Heart right ventricle (tissue), 16 donors: ENCODE results near the gene TMEM191C. TPM values are rescaled to one million over a fixed set of nuclear protein-coding genes. Genes with fewer than 3 reads are reported as not detected.
A peak's percentile ranks its signal among the peaks of the same experiment; 100 is the strongest.
"Not testable (repeated sequence)": the region's sequence is repeated elsewhere in the genome, so short reads cannot be mapped to it uniquely, and the experiment has no call there.

ENCODE experiments used
- ATAC-seq, 8 donors: fragments of 200-7000 bp; cut with Tn5 transposase; one replicate each; pipeline ENCODE4 v1.9.1; 2020; ENCODE audit warnings: mild to moderate bottlenecking in 8 of 8, moderate library complexity in 8 of 8, moderate number of reproducible peaks in 1 of 8
- DNase-seq, 2 donors: peaks; one replicate each; pipeline ENCODE4 v3.0.0-alpha.2; 2020
- H3K27ac ChIP-seq, 10 donors: fragments of 200-600 bp; sonication (generic) in 2 of 10; one replicate each; pipeline versions ENCODE4 v1.5.0 to v1.8.0; 2020 to 2022; ENCODE audit warnings: mild to moderate bottlenecking in 3 of 10
- H3K27me3 ChIP-seq, 7 donors: fragments of 200-600 bp; one replicate each; pipeline ENCODE4 v1.8.0; 2021 to 2022; ENCODE audit warnings: mild to moderate bottlenecking in 2 of 7
- H3K36me3 ChIP-seq, 9 donors: fragments of 200-600 bp; sonication (generic) in 1 of 9; one replicate each; pipeline versions ENCODE4 v1.5.0 to v1.8.0; 2020 to 2022; ENCODE audit warnings: mild to moderate bottlenecking in 2 of 9
- H3K4me1 ChIP-seq, 9 donors: fragments of 200-600 bp; sonication (generic) in 1 of 9; one replicate each; pipeline versions ENCODE4 v1.5.0 to v1.8.0; 2020 to 2022; ENCODE audit warnings: mild to moderate bottlenecking in 4 of 9
- H3K4me3 ChIP-seq, 10 donors: fragments of 200-600 bp; sonication (generic) in 2 of 10; one replicate each; pipeline versions ENCODE4 v1.5.0 to v1.8.0; 2020 to 2022; ENCODE audit warnings: mild to moderate bottlenecking in 7 of 10, moderate library complexity in 2 of 10
- H3K9me3 ChIP-seq, 11 donors: fragments of 200-600 bp in 10 of 11; sonication (generic) in 2 of 11; one replicate each; pipeline versions ENCODE4 v1.5.0 to v1.8.0; 2013 to 2022; ENCODE audit warnings: mild to moderate bottlenecking in 2 of 11, control low read depth in 1 of 11, moderate library complexity in 1 of 11
- WGBS, 2 donors: extraction: QIAGEN DNeasy Blood & Tissue Kit; methylation state at CpG; one replicate each; pipeline ENCODE4 v1.1.7; 2013; ENCODE audit warnings: inconsistent platforms in 1 of 2; 5-methylcytosine and 5-hydroxymethylcytosine counted together
- intact Hi-C, 10 donors: fragments of 100-400 bp; cut with DNase I; formaldehyde crosslinking; loops; one replicate each; pipeline versions ENCODE4 v1.11.1 to v1.14.2; 2022
- long read RNA-seq, 3 donors: library from polyadenylated mRNA; unstranded; transcript quantifications; one replicate each; pipeline ENCODE4 v2.0.0, GENCODE V29; 2020 to 2021
- polyA plus RNA-seq, 2 donors: library from polyadenylated mRNA; stranded (reverse); fragments of 200-250 nt; gene quantifications; one replicate each; pipeline ENCODE4 v1.2.3, GENCODE V29; 2013
- total RNA-seq, 10 donors: library from RNA; stranded (reverse); fragmentation: NEBNext Ultra II Directional in 3 of 10; extraction: Animal tissue kit (Norgen Biotek cat#: 25700) in 3 of 10; gene quantifications; one replicate each; pipeline versions ENCODE4 v1.2.1 to v1.2.4, GENCODE V29; 2021 to 2023
- donor health status: Arrhythmogenic right ventricular cardiomyopathy.
- donor health status: ischemic (EF 13 %, LVEDD 7.1; RV severe dilation, severe dysfunction).
- donor health status: healthy with polysubstance abuse.
- donor health status: DM: no; HTN: yes; CAD: no.
- donor health status: DM: no; HTN: no; CAD: no.
- donor health status: ischemic (EF 25% LVEDD 6.9; RV normal size, moderate dysfunction).
- donor health status: ischemic (EF 25% LVEDD 5.7; RV mildly dilated, moderate dysfunction).
- donor health status: healthy.
- donor health status: DM: yes; HTN: yes; CAD: no.
- donor health status: Ischemic cardiomyopathy.
- donor health status: ischemic (EF 35%, LVEDD 5.7; RV mildly dilated, moderate dysfunction).
- donor health status: nonischemic (EF 11% LVEDD 7.7; RV severe dilation, severe dysfunction).
- donor health status: DM: yes; HTN: yes; CAD: no.
- donor health status: PGD.
- donor health status: ischemic (EF 29% LVEDD 5.4; RV normal size, mild dysfunction).
- donor health status: nonischemic (EF 23%, LVEDD 6.1; RV moderate dilation, normal function).

The TMEM191C gene
- total RNA-seq (1 to 10 TPM in 2 of 10 donors, under 1 TPM in 6, not detected in 2; 0.26 to 1.8 (median 0.85) TPM), polyA plus RNA-seq (1 to 10 TPM in 1 of 2 donors, under 1 TPM in 1; 0.70 to 1.1 TPM)
- long read RNA-seq, donor 1, partial matches to known transcripts: 1 of 1 reads
- long read RNA-seq, donor 1, other reads (novel, unspliced or antisense): 0 of 1 reads
- long read RNA-seq, donor 2: 0 reads
- long read RNA-seq, donor 3: 0 reads

- H3K9me3 ChIP-seq, H3K4me1 ChIP-seq, H3K36me3 ChIP-seq, intact Hi-C loops, H3K27me3 ChIP-seq, DNase-seq: not testable (repeated sequence)
- 0% methylated on average over 9 of the region's 74 CpGs; no CpG with 5 or more reads in 1 of the 2 donors for WGBS, 2 donors
- peak in 5 of 8 donors; percentile 41 to 63 (median 53) for ATAC-seq
- Histone ChIP-seq H3K27ac (peak within 1 kb of the TSS in 1 of 10 donors; percentile 20), H3K4me3 (peak within 1 kb of the TSS in 9 of 10 donors; percentile 25 to 52 (median 47))
Observed at GRCh38 chr22:21467337-21468193, at the start of gene TMEM191C. Gene TMEM191C (plus strand): TSS chr22:21467387. CDS start chr22:21467460, 73 bp downstream.

- H3K4me3 ChIP-seq: peak overlapping the region in 9 of 10 donors; percentile 40 to 56 (median 46)
- 0% methylated on average over 7 to 16 of the region's 33 CpGs for WGBS, 2 donors
- H3K27ac ChIP-seq, H3K9me3 ChIP-seq, H3K27me3 ChIP-seq, H3K4me1 ChIP-seq, H3K36me3 ChIP-seq, intact Hi-C loops: not testable (repeated sequence)
- DNase-seq (peak; percentile 23 to 44), ATAC-seq (peak in 5 of 8 donors; percentile 16 to 30 (median 22))
Observed at GRCh38 chr22:21417853-21418252, 49.3 kb upstream of the TMEM191C start.

GRCh38 chr22:21418974-21419638, 48.1 kb upstream of the TMEM191C start:
- H3K27me3 ChIP-seq, DNase-seq, H3K4me1 ChIP-seq, H3K4me3 ChIP-seq, H3K27ac ChIP-seq, ATAC-seq, H3K9me3 ChIP-seq, intact Hi-C loops, H3K36me3 ChIP-seq: not testable (repeated sequence)
- 79 to 81% methylated on average over 4 to 5 of the region's 15 CpGs for WGBS, 2 donors

- WGBS, 2 donors: 28 to 33% methylated on average over 3 to 5 of the region's 19 CpGs
Observed at GRCh38 chr22:21420180-21420763, 46.9 kb upstream of the TMEM191C start.

GRCh38 chr22:21424084-21424709, 43.0 kb upstream of the TMEM191C start:
- H3K36me3 ChIP-seq, H3K4me3 ChIP-seq, H3K27ac ChIP-seq, H3K4me1 ChIP-seq, H3K27me3 ChIP-seq, DNase-seq, intact Hi-C loops, H3K9me3 ChIP-seq: not testable (repeated sequence)
- ATAC-seq: peak; percentile 56 to 84 (median 68)
- 50% methylated on average over 2 of the region's 12 CpGs; no CpG with 5 or more reads in 1 of the 2 donors for WGBS, 2 donors

More at GRCh38 chr22:21420180-21420763, 46.9 kb upstream of the TMEM191C start:
- H3K9me3 ChIP-seq, H3K4me1 ChIP-seq, H3K4me3 ChIP-seq, H3K27ac ChIP-seq, DNase-seq, H3K36me3 ChIP-seq, H3K27me3 ChIP-seq, intact Hi-C loops: not testable (repeated sequence)
- peak in 2 of 8 donors; percentile 14 to 22 for ATAC-seq

- H3K36me3 ChIP-seq, H3K27ac ChIP-seq, H3K4me3 ChIP-seq, H3K27me3 ChIP-seq, DNase-seq, H3K4me1 ChIP-seq, intact Hi-C loops, H3K9me3 ChIP-seq, ATAC-seq: not testable (repeated sequence)
- no CpG with 5 or more reads among the region's 15 CpGs for WGBS, 2 donors
Observed at GRCh38 chr22:21434378-21435233, 32.6 kb upstream of the TMEM191C start.

- ATAC-seq (peak; percentile 80 to 90 (median 85)), DNase-seq (peak; percentile 4 to 13)
- 9 to 10% methylated on average over 2 to 3 of the region's 12 CpGs for WGBS, 2 donors
- H3K4me1 ChIP-seq, H3K9me3 ChIP-seq, H3K27me3 ChIP-seq, H3K36me3 ChIP-seq, H3K4me3 ChIP-seq, H3K27ac ChIP-seq, intact Hi-C loops: not testable (repeated sequence)
Observed at GRCh38 chr22:21435998-21436810, 31.0 kb upstream of the TMEM191C start.

GRCh38 chr22:21438013-21438412, 29.2 kb upstream of the TMEM191C start:
- intact Hi-C loops, H3K4me1 ChIP-seq, H3K4me3 ChIP-seq, H3K36me3 ChIP-seq, H3K27me3 ChIP-seq, H3K27ac ChIP-seq, H3K9me3 ChIP-seq, ATAC-seq: not testable (repeated sequence)
- DNase-seq: peak in 1 of 2 donors; percentile 2
- WGBS, 2 donors: 80 to 92% methylated on average over 3 to 4 of the region's 6 CpGs

GRCh38 chr22:21440018-21440636, 27.1 kb upstream of the TMEM191C start:
- peaks cover 0 to 16% (median 0%) of the 10 kb centered on the region in 9 donors for H3K4me1 ChIP-seq
- H3K4me3 ChIP-seq, DNase-seq, H3K27me3 ChIP-seq, H3K27ac ChIP-seq, intact Hi-C loops, H3K9me3 ChIP-seq: not testable (repeated sequence)
- WGBS, 2 donors: no CpG with 5 or more reads among the region's 10 CpGs
- H3K36me3 ChIP-seq: peaks cover 0 to 19% (median 0%) of the 10 kb centered on the region in 9 donors
- ATAC-seq: peak in 2 of 8 donors; percentile 20 to 28
